Measurements from ENCODE around the gene SLC26A11. TPM values are rescaled to one million over a fixed set of nuclear protein-coding genes. Genes with fewer than 3 reads are reported as not detected.

SLC26A11 gene
- total and polyA plus RNA-seq, 2 of the 13 experiments (the other 11 are each of a cell fraction or from before 2014, with no cell fraction given), result 8.7 to 13.2 TPM

DNA sequence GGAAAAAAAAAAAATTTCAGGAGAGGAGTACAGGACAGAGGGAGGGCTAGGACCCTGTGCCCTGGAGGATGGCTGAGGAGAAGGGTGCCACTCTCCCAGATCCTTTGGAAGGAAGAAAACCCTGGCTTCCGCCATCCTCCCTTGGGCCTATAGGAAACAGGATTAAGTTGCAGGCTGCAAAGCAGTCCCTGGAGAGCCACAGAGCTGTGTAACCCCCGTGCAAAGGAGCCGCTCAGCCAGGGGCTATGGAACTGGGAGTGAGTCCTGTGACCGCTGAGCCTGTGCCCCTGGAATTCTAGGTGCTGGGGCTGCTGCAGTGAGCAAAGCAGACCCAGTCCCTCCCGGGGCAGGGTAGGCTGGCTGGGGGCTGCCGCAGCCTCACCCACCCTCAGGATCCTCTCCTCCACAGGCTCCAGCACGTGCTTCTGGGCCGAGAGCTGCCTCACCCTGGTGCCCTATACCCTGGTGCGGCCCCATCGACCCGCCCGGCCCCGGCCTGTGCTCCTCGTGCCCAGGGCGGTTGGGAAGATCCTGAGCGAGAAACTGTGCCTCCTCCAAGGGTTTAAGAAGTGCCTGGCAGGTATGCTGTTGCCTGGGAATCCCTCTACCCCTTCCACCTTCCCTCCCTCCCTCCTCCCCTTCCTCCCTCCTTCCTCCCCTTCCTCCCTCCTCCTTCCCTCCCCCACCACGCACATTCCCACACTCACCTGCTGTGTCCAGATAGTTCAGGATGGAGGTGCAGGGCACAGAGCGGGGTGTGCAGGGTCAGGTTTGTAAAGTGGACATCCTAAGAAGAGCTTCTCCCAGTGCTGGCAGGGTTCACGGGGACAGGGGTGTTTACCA, 15.4 kb upstream of the SLC26A11 start (continued):
- TF ChIP-seq, protein P1, sequence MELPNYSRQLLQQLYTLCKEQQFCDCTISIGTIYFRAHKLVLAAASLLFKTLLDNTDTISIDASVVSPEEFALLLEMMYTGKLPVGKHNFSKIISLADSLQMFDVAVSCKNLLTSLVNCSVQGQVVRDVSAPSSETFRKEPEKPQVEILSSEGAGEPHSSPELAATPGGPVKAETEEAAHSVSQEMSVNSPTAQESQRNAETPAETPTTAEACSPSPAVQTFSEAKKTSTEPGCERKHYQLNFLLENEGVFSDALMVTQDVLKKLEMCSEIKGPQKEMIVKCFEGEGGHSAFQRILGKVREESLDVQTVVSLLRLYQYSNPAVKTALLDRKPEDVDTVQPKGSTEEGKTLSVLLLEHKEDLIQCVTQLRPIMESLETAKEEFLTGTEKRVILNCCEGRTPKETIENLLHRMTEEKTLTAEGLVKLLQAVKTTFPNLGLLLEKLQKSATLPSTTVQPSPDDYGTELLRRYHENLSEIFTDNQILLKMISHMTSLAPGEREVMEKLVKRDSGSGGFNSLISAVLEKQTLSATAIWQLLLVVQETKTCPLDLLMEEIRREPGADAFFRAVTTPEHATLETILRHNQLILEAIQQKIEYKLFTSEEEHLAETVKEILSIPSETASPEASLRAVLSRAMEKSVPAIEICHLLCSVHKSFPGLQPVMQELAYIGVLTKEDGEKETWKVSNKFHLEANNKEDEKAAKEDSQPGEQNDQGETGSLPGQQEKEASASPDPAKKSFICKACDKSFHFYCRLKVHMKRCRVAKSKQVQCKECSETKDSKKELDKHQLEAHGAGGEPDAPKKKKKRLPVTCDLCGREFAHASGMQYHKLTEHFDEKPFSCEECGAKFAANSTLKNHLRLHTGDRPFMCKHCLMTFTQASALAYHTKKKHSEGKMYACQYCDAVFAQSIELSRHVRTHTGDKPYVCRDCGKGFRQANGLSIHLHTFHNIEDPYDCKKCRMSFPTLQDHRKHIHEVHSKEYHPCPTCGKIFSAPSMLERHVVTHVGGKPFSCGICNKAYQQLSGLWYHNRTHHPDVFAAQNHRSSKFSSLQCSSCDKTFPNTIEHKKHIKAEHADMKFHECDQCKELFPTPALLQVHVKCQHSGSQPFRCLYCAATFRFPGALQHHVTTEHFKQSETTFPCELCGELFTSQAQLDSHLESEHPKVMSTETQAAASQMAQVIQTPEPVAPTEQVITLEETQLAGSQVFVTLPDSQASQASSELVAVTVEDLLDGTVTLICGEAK (IDR thresholded peaks at IDR 0.05), result no peak
- TF ChIP-seq, protein P1 (CRISPR knock-in tag; IDR thresholded peaks at IDR 0.05), result no peak
- TF ChIP-seq, protein P2, sequence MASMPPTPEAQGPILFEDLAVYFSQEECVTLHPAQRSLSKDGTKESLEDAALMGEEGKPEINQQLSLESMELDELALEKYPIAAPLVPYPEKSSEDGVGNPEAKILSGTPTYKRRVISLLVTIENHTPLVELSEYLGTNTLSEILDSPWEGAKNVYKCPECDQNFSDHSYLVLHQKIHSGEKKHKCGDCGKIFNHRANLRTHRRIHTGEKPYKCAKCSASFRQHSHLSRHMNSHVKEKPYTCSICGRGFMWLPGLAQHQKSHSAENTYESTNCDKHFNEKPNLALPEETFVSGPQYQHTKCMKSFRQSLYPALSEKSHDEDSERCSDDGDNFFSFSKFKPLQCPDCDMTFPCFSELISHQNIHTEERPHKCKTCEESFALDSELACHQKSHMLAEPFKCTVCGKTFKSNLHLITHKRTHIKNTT (CRISPR knock-in tag; IDR thresholded peaks at IDR 0.05), result no peak
- peak; percentile 52 for TF ChIP-seq HNRNPK (IDR thresholded peaks at IDR 0.05; ENCODE audit: low read depth, low read length, poor library complexity, severe bottlenecking)
- TF ChIP-seq, protein P3, sequence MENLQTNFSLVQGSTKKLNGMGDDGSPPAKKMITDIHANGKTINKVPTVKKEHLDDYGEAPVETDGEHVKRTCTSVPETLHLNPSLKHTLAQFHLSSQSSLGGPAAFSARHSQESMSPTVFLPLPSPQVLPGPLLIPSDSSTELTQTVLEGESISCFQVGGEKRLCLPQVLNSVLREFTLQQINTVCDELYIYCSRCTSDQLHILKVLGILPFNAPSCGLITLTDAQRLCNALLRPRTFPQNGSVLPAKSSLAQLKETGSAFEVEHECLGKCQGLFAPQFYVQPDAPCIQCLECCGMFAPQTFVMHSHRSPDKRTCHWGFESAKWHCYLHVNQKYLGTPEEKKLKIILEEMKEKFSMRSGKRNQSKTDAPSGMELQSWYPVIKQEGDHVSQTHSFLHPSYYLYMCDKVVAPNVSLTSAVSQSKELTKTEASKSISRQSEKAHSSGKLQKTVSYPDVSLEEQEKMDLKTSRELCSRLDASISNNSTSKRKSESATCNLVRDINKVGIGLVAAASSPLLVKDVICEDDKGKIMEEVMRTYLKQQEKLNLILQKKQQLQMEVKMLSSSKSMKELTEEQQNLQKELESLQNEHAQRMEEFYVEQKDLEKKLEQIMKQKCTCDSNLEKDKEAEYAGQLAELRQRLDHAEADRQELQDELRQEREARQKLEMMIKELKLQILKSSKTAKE (CRISPR knock-in tag; IDR thresholded peaks at IDR 0.05; ENCODE audit: borderline replicate concordance), result no peak
- TF ChIP-seq NBN (conservative IDR thresholded peaks at IDR 0.05), result no peak
- 0 out of 2 replicates have a peak, but pooled peaks have one; percentile 48 for TF ChIP-seq PCBP1 (IDR thresholded peaks at IDR 0.05; ENCODE audit: borderline replicate concordance, low read depth, low read length)
- no peak for TF ChIP-seq ZNF138 (CRISPR knock-in tag; IDR thresholded peaks at IDR 0.05; ENCODE audit: low read depth)
- no peak for TF ChIP-seq FOXA1 (IDR thresholded peaks at IDR 0.05)
- no peak for TF ChIP-seq FOXA1 (CRISPR knock-in tag; IDR thresholded peaks at IDR 0.05)
- TF ChIP-seq SYNCRIP (IDR thresholded peaks at IDR 0.05; ENCODE audit: insufficient read depth, low read depth, low read length), result no peak

Data from HepG2 (cell line).